ENCODE results near the gene SLC41A1. TPM values are rescaled to one million over a fixed set of nuclear protein-coding genes. Genes with fewer than 3 reads are reported as not detected.

Gene SLC41A1
- total and polyA plus RNA-seq, 12 donors, result 97.0 to 566 (median 303) TPM

- ATAC-seq (peak in 5 of 8 donors; percentile 19 to 57 (median 38)), DNase-seq (no peak)
- Histone ChIP-seq H3K36me3 (peaks cover 0 to 16% (median 0%) of the 10 kb centered on the region in 9 donors), H3K27me3 (no peaks in the 10 kb centered on the region), H3K9me3 (no peaks in the 10 kb centered on the region), H3K4me1 (peaks cover 0 to 36% (median 11%) of the 10 kb centered on the region in 9 donors), H3K4me3 (peak overlapping the region in 9 of 10 donors; percentile 69 to 94 (median 80)), H3K27ac (peak overlapping the region in 8 of 10 donors; percentile 2 to 86 (median 66))
- intact Hi-C loops (cut with DNase I), result no loop called here
- TF ChIP-seq, protein P1, sequence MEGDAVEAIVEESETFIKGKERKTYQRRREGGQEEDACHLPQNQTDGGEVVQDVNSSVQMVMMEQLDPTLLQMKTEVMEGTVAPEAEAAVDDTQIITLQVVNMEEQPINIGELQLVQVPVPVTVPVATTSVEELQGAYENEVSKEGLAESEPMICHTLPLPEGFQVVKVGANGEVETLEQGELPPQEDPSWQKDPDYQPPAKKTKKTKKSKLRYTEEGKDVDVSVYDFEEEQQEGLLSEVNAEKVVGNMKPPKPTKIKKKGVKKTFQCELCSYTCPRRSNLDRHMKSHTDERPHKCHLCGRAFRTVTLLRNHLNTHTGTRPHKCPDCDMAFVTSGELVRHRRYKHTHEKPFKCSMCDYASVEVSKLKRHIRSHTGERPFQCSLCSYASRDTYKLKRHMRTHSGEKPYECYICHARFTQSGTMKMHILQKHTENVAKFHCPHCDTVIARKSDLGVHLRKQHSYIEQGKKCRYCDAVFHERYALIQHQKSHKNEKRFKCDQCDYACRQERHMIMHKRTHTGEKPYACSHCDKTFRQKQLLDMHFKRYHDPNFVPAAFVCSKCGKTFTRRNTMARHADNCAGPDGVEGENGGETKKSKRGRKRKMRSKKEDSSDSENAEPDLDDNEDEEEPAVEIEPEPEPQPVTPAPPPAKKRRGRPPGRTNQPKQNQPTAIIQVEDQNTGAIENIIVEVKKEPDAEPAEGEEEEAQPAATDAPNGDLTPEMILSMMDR (IDR thresholded peaks at IDR 0.05), result no peak
Measured at GRCh38 chr1:205775717-205776056, 37.3 kb downstream of the SLC41A1 start.

DNA sequence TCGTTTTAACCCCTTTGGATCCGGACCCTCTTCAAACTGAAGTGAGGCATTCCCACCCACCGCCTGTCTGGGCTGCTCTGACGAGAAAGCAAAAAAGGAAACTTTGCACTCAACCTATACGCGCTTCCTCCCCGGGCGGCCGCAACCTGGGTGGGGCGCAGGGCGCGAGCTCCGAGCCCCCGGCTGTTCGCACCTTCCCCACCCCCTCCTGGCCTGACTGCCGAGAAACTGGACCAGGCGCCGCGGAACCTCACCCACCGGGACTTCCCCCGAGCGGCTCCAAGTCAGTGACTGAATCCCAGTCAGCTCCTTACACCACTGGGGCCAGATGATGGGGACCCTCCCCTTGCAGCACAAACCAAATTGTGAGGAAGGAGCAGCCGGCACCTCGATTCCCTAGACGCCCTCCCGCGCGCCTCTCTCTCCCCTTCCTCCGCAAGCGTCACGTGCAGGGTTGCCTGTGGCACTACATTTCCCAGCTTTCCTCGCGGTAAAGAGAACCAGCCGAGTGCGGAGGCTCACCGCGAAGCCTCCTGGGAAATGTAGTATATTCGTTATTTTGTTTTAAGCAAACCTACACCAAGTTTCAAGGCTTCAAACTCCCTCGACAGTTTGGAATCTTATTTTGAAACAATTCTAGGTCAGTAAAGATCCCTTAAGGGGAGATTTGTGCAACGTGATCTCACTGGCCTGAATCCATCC lies 37.8 kb downstream of the SLC41A1 start, which contains the start of gene RAB29:
RAB29 (minus strand) TSS at position 468 of the 702 bp plus-strand sequence. CDS start 526 bp downstream, outside the sequence.
- Histone ChIP-seq H3K36me3 (peaks cover 0 to 21% (median 0%) of the 10 kb centered on the region in 9 donors), H3K27me3 (no peaks in the 10 kb centered on the region), H3K9me3 (no peaks in the 10 kb centered on the region), H3K4me3 (peak within 1 kb of the TSS; percentile 62 to 94 (median 80)), H3K27ac (peak within 1 kb of the TSS; percentile 0 to 86 (median 60)), H3K4me1 (peaks cover 0 to 36% (median 11%) of the 10 kb centered on the region in 9 donors)
- DNase-seq (peak; percentile 76 to 87), ATAC-seq (peak; percentile 93 to 97 (median 97))
- intact Hi-C loops (cut with DNase I), result no loop called here
- TF ChIP-seq, protein P1 (IDR thresholded peaks at IDR 0.05), result no peak
- WGBS, 2 donors, result 0 to 1% methylated on average over 40 of the region's 40 CpGs

- Histone ChIP-seq H3K9me3 (no peaks in the 10 kb centered on the region), H3K27me3 (no peaks in the 10 kb centered on the region), H3K4me1 (peaks cover 0 to 36% (median 11%) of the 10 kb centered on the region in 9 donors), H3K27ac (peak overlapping the region; percentile 0 to 86 (median 60)), H3K4me3 (peak overlapping the region; percentile 62 to 94 (median 80)), H3K36me3 (peaks cover 0 to 29% (median 0%) of the 10 kb centered on the region in 9 donors)
- TF ChIP-seq, protein P1 (IDR thresholded peaks at IDR 0.05), result no peak
- DNase-seq, result no peak
- 22% methylated on average over 36 of the region's 36 CpGs for WGBS, 2 donors
- peak; percentile 23 to 59 (median 32) for ATAC-seq
- intact Hi-C loops (cut with DNase I), result no loop called here
Measured at GRCh38 chr1:205774198-205775014, 38.6 kb downstream of the SLC41A1 start.

GRCh38 chr1:205772607-205773032 lies 40.4 kb downstream of the SLC41A1 start:
- intact Hi-C loops (cut with DNase I), result no loop called here
- Histone ChIP-seq H3K27me3 (no peaks in the 10 kb centered on the region), H3K4me1 (peaks cover 0 to 29% (median 11%) of the 10 kb centered on the region in 9 donors), H3K36me3 (peaks cover 0 to 47% (median 0%) of the 10 kb centered on the region in 9 donors), H3K9me3 (no peaks in the 10 kb centered on the region), H3K27ac (no peak overlapping the region), H3K4me3 (no peak overlapping the region)
- no peak for DNase-seq
- no peak for ATAC-seq
- 87 to 95% methylated on average over 2 of the region's 2 CpGs for WGBS, 2 donors
- TF ChIP-seq, protein P1 (IDR thresholded peaks at IDR 0.05), result no peak
